NCI-H2081 (cell line): Measurements from ENCODE around the gene CNPPD1.
A peak's percentile ranks its signal among the peaks of the same experiment; 100 is the strongest.

Experiments
- DNase-seq, 2 experiments: peaks; one replicate each; lab custom pipeline; 2025; lab: John Stamatoyannopoulos, UW

CNPPD1 gene

DNA sequence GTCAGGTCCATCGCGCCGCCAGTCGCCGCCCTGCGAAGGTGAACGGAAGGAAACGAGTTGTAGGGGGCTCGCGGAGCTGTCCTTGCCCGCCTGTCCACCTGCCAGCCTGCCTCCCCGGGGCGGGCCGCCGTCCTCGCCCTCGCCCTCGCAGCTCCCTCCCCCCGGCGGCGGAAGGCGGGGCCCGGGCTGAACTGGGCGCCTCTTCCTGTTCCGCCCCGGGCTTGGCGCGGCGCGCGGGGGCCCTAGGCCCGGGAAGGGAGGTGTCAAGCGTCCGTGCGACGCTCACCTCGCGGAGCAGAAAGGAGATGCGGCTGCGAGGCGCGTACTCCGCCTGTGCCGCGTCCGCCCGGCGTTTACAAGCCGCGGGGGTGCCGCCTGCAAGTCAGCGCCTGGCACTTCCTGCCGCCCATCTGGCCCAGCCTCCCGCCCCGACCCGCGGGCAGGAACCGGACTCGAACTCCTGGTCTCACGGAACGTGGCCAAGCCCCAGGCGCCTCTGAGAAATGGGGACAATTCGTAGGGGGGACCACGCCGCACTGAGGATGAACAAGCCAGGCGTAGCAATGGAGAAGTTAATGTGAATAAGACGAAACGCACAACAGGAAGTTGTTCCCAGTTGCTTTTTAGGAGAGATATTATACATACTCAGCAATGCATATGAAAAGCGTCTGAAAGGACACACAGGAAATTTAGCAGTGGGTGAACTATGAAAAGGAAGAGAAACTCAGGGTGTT is at the start of gene CNPPD1:
CNPPD1 (minus strand) TSS at position 108 of the 734 bp plus-strand sequence; CDS start at position 11, 97 bp downstream.
- peak; percentile 84 to 88 for DNase-seq

DNA sequence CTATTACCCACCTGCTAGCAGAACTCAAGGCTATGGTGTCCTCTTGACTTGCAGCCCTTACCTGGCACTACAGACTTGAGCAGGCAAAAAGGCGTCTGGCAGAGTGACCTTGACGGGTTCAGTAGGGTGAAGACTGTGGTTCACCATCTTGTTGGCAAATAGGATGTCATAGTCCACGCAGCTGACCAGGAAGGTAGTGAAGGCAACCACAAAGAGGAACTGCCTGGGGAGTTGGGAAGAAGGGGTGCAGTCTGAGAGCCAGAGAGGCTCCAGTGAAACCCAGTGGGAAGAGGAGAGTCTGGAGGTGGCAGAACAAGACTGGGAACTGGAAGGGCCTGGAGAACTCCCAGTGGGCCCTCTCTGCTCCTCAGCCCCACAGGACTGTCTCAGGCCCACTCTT is 48.6 kb upstream of the CNPPD1 start:
- no peak for DNase-seq

DNA sequence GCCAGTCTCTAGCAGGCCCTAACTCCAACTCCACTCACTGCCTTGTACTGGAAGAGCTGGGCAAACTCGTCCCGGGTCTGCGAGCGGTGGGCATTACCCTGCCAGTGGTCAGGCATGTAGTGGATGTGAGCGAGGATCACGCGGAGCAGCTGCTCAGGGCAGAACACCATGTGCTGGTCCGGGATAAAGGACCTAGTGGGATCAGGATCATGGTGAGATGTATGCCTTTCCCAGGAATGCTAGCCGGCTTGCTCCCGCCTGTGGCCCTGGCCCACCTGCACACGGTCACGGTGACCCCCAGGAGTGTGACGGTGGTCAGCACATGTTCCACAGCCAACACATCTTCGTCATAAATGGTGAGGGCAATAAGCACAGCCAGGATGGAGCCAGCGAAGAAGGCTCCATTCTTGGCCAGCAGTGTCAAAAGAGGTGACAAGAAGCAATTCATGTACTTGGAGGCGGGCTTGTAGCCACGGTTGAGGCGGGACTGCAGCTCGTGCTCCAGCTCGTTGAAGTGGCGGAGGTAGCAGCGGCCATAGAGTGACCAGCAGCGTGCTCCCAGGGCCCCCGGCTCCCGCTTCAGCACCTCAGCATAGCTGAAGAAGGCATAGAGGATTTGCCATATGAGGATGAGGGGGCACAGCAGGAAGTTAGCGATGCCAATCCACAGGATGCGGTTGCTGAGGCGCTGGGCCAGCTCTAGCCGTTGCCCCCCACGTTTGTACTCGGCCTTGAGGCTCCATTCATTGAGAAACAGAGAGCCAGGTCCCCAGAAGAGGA is 47.3 kb upstream of the CNPPD1 start:
- DNase-seq = no peak

DNA sequence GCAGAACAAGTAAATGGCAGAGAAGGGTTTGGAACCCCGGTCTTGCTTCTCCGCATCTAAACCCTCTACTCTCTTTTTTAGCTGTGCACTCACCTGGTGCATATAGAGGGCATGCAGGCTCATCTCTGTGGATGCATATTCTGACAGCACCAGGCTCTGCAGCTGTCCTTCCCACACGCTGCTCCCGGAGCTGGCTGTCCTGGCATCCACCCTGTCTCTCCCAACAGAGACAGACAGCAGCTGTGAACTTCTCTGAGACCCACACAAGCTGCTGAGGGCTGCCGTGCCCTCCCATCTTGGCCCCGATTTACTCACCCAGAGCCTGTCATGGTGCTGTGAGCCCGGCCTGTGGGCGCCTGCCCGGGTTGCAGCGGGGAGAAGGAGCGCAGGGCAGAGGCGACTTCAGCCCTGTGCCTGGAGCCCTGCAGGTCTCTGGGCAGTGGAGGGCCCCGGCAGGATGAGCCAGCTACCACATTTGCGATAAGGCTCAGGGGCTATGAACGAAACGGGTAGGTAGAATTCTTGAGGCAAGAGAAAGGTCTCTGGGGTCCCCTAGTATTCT is 45.3 kb upstream of the CNPPD1 start:
- no peak for DNase-seq

DNA sequence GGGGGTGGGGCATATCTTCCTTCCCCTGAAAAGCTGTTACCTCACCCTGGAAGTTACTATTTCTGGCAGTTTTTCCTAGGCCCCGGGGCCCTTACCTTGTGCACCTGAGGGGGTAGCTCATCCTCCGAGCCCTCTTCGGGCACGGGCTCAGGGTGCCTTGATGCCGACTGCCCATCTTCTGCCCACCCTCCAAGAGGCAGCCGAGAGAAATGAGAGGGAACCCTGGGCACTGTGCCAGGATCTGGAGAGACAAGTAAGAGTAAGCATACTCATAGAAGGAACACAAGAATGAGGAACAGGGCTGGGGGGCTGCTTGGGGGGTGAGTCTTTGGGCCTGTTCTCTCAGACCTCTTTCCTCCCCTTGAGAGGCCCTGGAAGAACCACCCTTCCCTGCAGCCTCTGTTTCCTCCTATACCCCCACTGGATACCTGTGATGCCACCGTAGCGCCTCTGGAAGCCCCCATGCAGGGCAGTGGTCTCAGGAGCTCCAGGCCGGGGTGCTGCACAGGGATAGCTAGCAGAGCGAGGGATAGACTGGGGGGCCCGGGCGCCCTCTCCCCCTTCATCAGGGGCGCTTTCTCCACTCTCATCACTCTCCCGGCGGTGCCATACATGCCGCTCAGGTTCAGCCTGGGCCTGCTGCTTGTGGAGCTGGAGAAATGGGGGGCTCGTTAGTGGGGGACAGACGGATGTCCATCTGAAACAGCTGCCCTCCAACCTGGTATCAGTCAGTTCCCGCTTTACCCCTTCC is 44.1 kb upstream of the CNPPD1 start:
- no peak for DNase-seq

DNA sequence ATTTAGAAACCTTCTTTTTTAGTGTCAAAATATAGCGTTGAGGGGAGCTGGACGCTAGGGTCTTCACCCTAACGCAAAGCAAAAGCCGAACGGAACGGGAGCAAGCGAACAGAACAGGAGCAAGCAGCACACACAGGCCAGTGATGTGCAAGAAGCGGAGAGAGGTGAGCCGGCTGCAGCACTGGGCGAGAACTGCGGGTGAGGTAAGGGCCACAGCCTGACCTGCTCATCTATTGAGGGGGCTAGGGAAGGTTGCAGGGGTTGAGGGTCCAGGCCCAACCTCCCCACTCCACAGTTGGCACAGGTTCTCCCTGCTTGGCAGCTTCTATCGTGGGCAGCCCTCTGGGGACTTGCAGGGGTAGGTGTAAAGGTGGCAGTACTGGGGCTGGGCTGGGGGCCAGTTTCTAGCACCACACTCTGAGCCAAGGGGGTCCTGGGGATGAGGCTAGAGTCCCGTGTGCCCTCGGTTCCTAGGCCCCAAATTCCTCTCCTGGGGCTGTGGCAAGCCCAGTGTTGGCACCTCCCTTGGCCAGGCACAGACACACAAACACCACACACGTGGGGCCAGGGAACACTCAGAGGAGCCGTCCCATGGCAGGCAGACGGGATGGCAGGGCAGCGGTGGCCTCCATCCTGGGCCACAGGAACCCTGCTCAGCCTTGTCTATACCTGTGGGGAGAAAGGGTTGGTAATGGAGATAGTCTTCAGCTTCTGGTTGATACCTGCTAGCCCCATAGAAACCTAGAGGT is 43.2 kb upstream of the CNPPD1 start:
- no peak for DNase-seq

DNA sequence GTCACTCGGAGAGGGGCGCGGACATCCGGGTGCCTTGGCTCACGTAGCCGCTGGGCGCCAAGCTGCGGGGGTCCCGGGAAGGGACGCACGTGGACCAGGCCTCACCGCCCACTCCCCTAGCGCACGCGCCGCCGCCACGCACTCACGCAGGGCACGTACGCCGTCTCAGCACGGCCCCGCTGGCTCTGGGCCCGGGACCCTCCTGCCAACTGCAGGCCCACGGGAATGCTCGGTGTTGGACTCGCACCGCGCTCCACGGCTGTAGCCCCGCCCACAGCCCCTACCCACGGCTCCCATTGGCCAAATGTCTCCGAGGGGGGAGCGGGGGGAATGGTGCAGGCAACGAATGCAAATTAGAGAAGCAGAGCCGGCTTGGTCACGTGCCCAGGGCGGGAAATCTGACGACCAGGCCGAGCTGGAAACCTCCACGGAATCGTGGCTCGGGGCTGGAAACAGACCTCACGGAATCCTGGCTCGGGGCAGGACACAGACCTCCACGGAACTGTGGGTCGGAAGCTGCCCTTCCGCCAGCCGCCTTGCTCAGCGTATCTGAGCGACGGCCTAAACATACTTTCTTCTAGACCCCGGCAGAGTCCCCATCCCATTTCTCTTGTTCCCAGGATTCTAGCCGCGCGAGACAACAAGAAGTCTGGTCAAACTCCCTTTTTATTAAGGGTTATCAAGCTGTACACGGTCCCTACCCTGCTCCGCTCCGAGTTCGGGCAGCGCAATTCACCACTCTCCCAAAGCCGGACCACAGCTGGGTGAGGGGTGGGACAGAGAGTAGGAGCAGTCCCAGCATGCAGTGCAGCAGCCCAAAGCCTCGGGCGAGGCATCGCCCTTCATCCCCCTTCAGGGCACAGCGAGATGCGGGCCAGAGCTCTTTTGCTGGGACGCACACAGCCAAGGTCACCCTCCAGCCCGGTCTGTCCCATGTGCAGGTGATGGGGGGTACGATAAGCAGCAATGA is 42.3 kb upstream of the CNPPD1 start, which contains the start of gene ABCB6:
ABCB6 (minus strand) TSS at position 227 of the 970 bp plus-strand sequence. CDS start 285 bp downstream, outside the sequence.
- DNase-seq = peak; percentile 95

DNA sequence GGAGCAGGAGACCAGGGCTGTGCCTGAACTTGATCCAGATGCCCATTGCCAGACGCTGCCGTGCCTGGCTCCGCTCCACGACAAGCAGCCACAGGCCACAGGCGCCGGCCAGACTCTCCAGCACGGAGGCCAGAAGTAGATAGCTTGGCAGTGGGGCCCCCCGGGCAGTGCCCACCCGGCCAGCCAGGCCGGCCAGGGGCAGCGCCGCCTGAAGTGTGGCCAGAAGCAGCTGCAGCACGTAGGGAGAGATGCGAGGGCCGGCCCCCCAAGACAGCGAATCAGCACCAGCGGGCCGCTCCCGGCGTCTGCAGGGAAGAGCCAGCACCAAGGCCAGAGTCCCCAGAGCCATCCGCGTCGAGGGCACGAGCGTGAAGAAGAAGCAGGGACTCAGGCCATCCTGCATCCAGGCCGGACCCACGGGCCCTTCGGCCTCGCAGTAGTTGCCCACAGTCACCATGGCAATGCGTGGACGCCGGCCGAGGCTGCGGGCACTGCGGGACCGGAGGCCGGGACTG is 41.5 kb upstream of the CNPPD1 start:
- peak; percentile 30 to 71 for DNase-seq

DNA sequence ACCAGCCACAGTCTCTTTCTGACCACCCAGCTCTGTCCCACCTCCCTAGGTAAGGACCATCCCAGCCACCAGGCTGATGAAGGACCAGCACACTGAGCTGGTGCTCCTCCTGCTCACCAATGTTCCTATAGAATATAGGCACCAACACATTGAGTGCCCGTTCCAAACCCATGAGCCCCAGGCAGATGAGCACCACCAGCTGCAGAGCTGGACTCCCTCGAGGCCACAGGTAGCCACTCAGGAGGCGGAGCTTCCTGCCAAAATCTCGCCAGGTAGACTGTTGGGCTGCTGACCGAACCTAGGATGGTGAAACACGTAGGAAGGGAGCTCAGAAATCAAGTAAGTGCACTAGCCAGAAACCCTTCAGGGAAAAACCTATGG is 39.8 kb upstream of the CNPPD1 start:
- DNase-seq = no peak

DNA sequence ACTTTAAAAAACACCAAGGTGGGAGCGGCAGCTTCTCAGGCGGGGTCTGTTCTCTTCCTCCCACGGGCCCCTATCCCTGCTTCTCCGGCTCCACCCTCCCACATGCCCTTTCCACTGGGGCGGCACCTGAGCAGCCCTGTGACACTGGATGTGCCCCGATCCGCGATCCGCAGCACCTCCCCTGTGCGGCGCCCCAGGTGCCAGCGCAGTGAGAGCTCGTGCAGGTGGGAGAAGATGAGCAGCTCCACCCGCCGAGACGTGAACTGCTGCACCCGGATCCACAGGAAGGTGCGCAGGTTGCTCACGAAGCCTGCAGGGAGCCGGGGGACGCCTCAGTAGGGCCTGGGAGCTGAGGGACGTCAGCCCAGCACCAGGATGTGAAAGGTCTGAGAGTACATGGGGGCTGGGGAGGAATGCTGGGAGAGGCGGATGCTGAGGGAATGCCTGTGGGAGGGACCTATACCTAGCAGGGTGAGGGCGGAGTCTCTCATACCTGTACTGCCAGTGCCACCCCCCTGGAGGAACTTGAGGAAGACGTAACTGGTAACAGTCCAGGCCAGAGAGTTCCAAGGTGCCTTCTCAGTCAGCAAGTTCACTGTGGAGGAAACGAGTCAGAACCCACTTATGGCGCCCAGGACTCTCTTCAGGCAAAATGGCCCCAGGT is 39.3 kb upstream of the CNPPD1 start:
- no peak for DNase-seq

DNA sequence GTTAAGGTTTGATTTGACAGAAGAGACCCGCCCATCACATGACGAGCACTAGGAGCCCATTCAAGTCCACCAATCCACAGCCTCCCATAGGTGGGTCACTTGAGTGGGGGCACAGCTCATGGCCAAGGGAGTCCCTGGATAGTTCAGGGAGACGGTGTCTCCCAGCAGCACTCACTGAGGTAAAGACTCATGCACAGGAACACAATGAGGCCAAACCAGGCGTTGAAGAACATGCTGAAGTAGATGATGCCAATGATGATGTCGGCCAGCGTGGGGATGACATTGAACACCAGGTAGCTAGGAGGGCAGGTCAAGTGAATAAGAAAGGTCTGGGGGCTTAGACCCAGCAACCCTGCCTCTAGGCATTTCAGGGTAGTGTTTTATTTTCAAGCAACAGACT is 38.1 kb upstream of the CNPPD1 start:
- no peak for DNase-seq

DNA sequence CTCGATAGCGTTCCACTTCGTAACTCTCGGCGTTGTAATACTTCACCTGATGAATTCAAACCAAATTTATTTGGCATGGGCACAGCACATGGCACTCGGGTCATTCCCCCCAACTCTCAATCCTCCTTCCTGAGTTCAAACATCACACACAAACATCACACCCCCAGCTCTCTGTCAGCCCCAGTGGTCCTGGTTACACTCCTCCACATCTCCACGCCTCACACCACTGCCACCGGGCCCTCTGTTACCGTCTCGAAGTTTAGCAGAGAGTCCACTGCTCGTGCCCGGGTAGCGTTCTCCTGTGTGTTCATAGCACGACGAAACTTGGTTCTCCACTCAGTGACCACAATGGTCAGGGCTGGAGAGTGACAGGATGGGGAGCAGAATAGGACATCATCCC is 37.4 kb upstream of the CNPPD1 start:
- no peak for DNase-seq

DNA sequence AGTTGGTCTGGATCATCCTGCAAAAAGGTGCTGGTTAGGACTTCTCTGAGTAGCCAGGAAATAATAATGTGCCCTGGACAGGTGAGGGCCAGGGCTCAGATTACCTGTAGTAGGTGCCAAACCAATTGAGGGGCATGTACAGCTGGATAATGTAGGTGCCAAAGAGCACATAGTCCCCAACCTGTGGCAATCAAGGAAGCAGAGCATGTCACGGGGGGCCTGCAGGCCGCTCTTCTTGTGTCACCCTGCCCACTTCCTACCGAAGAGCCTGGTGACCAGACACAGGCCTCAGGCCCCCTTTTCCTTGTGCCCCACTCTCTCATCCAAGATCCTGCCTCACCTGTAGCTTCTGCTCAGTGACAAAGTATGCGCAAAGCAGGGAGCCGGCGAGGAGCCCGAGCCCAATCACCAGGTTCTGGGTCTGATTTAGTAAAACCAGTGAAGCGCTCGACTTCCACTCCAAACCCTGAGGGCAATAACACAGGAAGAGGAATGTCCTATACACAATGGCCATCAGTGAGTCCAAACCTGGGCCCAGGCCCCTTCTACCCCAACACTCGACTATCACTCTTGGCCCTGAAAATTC is 36.9 kb upstream of the CNPPD1 start:
- no peak for DNase-seq

DNA sequence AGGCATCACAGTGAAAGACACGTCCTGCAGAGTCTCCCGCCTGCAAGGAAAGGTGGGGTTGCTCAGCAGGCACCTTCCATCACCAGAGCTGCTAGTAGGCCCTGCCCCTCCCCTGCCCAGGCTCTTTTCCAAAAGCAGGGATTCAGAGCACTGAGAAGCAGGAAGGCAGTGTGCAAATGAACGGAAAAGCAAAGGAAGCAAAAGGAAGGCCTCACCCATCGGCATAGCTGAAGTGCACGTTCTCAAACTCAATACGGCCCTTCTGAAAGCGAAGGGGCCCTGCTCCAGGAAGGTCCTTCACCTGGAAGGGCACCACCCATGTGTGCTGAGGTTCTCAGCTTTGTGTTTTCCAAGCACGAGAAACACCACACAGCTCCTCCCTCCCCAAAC is 36.3 kb upstream of the CNPPD1 start:
- no peak for DNase-seq

DNA sequence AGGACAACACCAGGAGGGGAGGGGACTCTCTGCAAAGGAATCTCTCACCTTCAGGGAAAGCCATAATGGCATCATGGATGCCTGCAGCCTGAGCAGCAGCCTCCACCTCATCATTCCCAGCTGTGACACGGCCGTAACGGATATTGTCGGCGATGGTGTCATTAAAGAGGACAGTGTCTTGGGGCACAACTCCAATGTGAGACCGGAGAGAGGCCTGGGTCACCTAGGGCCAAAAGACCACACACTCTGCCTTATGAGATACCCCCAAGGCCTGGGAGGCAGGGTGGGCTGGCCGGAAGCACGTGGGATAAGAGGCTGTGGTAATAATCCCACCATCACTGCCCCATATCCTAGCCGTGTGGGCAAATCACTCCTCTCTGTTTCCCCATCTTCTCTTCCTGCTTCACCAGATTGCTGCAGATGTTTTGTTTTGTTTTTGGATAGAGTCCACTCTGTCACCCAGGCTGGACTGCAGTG is 34.2 kb upstream of the CNPPD1 start:
- no peak for DNase-seq

DNA sequence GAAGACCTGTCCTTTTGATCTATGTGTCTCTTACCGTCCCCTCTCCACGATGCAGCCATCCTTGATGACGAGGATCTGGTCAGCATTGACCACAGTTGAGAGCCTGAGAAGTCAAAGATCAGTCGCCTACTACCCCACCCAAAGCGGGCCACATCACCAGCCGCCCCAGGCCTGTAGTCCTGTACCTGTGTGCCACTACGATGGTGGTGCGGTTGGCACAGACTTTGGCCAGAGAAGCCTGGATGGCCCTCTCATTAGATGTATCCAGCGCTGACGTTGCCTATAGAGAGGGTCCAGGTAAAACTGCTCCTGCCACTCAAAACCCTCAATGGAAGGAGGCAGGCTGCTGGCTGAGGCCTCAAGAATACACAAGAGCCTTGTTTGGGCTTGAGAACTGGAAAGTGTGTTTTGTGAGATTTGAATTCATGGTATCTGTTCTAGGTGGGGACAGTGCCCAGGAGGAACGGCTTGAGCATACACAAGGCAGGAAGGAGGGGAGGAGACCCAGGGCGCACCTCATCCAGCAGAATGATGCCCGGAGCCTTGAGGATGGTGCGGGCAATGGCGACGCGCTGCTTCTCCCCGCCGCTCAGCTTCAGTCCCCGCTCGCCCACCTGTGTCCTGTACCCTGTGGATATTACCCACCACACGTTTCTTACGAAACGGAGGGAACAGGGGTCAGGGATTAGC is 33.6 kb upstream of the CNPPD1 start:
- DNase-seq = no peak

DNA sequence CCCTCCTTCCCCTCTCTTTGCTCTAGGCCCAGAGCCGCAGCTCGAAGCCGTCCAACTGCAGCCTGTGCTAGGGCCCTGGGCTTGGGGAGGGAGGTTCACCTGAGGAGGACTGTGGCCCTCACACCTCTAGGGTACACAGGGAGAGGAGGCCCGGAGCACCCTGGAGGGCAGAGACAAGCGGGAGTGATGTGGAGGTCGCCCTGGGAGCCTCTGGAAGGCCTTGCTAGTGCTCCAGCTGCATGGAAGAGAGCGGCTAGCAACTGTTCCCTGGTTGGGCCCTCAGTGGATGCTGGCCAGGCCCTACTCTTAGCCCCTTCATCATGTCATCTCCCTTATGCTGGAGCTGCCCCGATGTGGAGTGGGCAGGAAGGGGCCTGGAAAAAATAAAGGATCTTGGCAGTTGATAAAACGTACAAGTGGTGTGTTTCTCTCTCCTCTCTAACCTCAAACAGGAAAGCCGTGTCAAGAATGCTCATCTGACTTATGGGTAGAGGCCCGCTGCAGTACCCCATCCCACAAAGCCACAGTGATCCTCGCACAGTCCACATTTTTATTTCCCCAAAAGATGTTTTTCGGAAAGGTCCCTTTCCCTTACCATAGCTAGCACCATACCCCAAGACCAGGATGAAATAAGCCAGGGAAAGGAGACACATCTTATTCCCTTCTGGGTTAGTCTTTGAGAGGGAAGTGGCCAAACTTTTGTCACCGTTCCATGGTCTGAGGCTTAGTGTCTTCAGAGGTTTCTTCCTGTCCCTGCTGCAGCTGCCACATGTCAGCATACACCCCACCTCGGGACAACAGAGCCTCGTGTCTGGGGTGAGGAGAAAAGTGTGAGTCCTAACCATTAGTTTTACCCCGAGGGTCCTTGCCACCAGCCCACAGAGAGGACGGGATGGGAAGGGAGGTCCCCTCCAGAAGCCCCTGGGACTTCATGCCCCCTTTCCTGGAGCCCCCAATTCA is 32.8 kb upstream of the CNPPD1 start:
- DNase-seq = no peak
